Measurements from ENCODE around the gene KCTD13.

Gene KCTD13, protein sequence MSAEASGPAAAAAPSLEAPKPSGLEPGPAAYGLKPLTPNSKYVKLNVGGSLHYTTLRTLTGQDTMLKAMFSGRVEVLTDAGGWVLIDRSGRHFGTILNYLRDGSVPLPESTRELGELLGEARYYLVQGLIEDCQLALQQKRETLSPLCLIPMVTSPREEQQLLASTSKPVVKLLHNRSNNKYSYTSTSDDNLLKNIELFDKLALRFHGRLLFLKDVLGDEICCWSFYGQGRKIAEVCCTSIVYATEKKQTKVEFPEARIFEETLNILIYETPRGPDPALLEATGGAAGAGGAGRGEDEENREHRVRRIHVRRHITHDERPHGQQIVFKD

GRCh38 chr16:29925781-29926710 is at the start of gene KCTD13:
Gene KCTD13, minus strand, starts transcription at chr16:29926226. Its CDS starts 193 bp downstream, at chr16:29926033.
- in situ Hi-C loops (cut with HindIII; ENCODE audit: low sequenced_read_pairs) = no loop called here

DNA sequence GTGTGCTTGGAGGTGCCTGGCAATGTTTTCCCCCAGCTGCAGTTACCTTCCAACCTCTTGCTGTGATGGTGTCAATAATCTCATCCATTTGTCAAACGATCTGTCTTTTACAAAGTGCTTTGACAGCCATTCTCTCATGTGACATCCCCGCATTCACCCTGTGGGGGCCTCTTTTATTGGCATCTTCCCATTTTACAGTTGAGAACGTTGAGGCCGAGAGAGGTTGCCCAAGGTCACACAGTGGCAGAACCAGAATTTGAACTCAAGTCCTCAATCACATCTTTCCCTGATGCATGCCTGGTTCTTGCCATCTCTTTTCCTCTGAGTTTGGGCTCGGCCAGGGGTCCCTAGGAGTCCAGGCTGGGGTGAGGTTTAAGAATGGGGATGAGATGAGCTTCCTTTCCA is 49.1 kb upstream of the KCTD13 start:
- in situ Hi-C loops (cut with HindIII; ENCODE audit: low sequenced_read_pairs) = loop anchor here (10.0 kb wide), 1 partner anchor 170 kb away; the partner anchor contains the start of gene MAZ

DNA sequence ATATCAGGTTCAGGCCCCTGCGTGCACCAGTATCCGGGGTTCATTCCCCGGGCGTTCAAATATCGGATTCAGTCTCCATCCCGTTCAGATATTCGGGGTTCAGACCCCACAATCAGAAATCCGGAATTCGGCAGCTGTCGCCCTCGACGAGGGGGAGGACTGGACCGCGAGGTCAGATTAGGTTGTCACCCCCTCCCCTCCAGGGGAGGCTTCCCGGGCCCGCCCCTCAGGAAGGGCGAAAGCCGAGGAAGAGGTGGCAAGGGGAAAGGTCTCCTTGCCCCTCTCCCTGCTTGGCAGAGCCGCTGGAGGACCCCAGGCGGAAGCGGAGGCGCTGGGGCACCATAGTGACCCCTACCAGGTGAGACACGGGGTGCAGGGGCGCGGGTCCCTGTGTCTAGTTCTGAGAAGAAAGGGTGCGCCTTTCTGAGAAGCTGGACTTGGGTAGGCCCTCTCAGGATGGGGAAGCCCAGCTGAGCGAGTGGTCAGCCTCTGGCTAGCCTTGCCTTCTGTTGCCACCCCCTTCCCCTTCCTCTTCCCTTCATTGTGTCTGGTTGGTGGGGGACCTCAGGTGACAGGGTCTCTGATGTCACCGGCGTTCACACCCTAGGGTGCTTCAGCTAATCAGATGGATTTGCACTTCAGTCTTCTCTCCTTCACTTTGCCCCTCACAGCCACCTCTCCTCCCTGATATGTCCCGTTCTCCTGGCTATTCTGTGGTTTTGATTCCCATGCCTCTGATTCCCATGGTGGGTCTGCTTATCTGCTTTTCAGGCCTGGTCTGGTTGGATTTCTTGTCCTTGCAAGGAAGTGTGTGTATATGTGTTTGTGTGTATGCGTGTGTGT is 48.5 kb upstream of the KCTD13 start:
- in situ Hi-C loops (cut with HindIII; ENCODE audit: low sequenced_read_pairs) = loop anchor here (10.0 kb wide), 1 partner anchor 170 kb away; the partner anchor contains the start of gene MAZ

DNA sequence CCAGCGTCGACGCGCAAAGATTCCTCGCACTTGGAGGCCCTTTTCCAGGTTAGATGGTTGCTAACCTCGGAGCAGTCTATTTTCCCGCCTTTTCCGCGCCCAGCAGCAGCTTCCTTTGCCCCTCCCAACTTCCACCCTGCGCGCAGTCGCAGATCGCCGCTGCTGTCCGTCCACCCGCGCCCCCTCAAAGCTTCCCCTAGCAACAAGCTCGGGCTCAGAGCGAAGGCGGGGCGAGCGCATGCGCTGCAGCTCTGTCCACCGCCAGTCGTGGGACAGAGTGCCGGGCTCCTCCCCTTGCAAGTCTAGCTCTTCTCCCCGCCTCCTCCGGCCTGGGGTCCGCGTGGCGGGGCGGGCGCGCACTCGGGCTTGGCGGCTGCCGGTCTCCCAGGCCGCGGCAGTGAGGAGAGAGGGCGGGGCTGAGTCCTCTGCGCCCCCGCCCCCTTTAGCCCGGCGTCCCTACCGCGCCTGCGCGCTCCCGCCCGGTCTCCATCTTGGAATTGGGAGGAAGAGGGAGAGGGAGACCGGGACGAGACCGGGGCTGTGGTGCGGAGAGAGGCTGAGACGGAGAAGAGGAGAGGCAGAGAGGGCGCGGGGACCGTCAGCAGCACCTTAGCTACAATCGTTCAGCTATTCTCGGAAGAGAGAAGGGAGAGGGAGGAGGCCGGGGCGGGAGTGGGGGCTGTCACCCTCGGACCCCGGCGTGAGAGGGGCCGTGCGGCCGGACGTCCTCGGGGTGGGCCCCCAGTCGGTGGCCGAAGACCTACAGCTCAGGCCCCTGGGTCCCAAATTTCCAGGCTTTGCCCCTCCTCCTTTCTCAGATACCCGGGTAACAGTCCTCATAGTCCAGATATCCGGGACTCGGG is 47.6 kb upstream of the KCTD13 start, which contains the start of gene TAOK2:
TSS of gene TAOK2 (plus strand) at position 485 of the 863 bp plus-strand sequence. CDS start 3,905 bp downstream, outside the sequence.
- in situ Hi-C loops (cut with HindIII; ENCODE audit: low sequenced_read_pairs) = loop anchor here (10.0 kb wide), 1 partner anchor 169 kb away; the partner anchor contains the start of gene MAZ

DNA sequence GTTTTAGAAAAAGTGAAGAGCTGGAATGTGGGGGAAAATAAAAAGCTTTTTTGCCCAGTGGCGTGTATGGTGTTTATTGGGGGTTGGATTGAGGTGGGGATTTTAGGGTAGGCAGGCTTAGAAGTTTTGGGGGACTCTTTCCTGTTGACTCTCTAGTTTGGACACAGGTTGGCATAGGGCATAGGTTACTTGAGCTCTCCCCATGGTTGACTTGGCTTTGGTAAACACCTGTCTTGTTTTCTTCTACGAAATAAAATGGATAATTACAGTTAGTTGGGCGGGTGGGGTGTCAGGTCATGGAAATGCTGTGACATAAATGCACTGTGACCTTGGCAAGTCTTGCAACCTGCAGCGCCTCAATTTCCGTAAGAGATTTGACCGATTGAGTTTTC is 47.0 kb upstream of the KCTD13 start:
- in situ Hi-C loops (cut with HindIII; ENCODE audit: low sequenced_read_pairs) = loop anchor here (10.0 kb wide), 1 partner anchor 168 kb away; the partner anchor contains the start of gene MAZ

- in situ Hi-C loops (cut with HindIII; ENCODE audit: low sequenced_read_pairs) = loop anchor here (10.0 kb wide), 1 partner anchor 168 kb away; the partner anchor contains the start of gene MAZ
These were observed 46.5 kb upstream of the KCTD13 start for GRCh38 chr16:29972500-29972899.

- in situ Hi-C loops (cut with HindIII; ENCODE audit: low sequenced_read_pairs) = loop anchor here (10.0 kb wide), 1 partner anchor 167 kb away; the partner anchor contains the start of gene MAZ
These were observed 45.3 kb upstream of the KCTD13 start for GRCh38 chr16:29971304-29971703.

- in situ Hi-C loops (cut with HindIII; ENCODE audit: low sequenced_read_pairs) = no loop called here
These were observed 42.2 kb upstream of the KCTD13 start for GRCh38 chr16:29968205-29968604.

- in situ Hi-C loops (cut with HindIII; ENCODE audit: low sequenced_read_pairs) = loop anchor here (5.0 kb wide), 1 partner anchor 61 kb away; the partner anchor contains the start of gene ASPHD1
These were observed 37.2 kb upstream of the KCTD13 start for GRCh38 chr16:29963021-29963743.

DNA sequence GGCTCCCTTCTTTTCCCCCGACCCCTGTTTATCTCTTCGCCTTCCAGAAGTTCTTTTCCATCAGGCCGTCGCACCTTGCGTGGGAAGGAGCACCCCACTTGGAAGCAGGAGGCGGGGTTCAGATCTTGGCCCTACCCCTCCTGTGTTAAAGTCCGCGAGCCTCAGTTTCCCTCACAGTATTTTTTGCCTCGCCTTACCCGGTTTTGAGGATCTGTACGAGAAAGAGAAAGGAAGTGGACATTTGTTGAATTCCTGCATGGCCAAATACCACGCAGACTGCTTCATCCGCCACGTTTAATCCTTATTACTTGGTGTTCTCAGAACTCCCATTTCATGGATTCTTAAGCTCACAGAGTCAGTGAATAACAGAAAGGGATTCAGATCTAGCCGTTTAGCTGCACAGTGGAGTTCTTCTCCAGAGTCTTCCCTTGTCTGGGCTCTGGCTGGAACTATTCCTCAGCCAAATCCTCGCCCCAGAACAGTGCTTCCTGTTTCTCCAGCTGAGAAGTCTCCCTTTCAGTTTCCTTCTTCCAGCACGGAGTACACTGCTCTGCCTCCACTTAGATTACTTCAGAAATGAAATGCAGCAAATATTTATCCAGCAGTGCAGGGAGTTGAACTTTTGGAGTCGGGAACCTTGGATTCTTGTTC is 36.4 kb upstream of the KCTD13 start:
- in situ Hi-C loops (cut with HindIII; ENCODE audit: low sequenced_read_pairs) = loop anchor here (5.0 kb wide), 1 partner anchor 60 kb away; the partner anchor contains the start of gene ASPHD1

GRCh38 chr16:29961479-29962343 is 35.7 kb upstream of the KCTD13 start, which contains the start of gene TMEM219:
Gene TMEM219, plus strand, starts transcription at chr16:29962079. Its CDS starts 1,065 bp downstream, at chr16:29963144.
- in situ Hi-C loops (cut with HindIII; ENCODE audit: low sequenced_read_pairs) = loop anchor here (5.0 kb wide), 1 partner anchor 59 kb away; the partner anchor contains the start of gene ASPHD1

DNA sequence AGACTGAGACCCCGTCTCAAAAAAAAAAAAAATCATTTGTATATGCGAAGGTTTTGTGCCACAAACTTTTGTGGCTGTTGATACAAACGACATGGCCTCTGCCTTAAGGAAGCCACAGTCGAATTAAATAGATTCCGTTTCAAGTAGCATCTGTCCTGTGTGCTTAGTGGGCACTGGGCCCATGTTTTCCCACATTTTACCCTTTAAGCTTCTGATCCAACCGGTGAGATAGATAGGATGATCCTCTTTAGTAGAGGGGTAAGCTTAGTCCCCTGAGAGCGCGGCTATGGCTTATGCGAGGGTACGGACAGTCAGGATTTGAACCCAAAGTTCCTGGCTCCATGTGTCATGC is 35.1 kb upstream of the KCTD13 start:
- in situ Hi-C loops (cut with HindIII; ENCODE audit: low sequenced_read_pairs) = loop anchor here (5.0 kb wide), 1 partner anchor 59 kb away; the partner anchor contains the start of gene ASPHD1

GRCh38 chr16:29959821-29960220 is 33.8 kb upstream of the KCTD13 start:
- in situ Hi-C loops (cut with HindIII; ENCODE audit: low sequenced_read_pairs) = loop anchor here (5.0 kb wide), 1 partner anchor 58 kb away; the partner anchor contains the start of gene ASPHD1

DNA sequence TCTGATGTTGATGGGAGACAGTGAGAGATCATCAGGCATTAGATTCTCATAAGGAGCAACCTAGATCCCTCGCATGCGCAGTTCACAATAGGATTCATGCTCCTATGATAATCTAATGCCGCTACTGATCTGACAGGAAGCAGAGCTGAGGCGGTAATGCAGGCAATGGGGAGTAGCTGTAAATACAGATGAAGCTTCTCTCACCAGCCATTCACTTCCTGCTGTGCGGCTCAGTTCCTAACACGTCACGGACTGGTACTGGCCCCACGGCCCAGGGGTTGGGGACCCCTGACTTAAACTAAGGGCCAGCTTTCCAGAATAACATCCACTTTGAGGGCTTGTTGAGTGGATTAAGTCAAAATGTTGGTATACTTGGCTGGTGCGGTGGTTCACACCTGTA is 33.3 kb upstream of the KCTD13 start:
- in situ Hi-C loops (cut with HindIII; ENCODE audit: low sequenced_read_pairs) = no loop called here

DNA sequence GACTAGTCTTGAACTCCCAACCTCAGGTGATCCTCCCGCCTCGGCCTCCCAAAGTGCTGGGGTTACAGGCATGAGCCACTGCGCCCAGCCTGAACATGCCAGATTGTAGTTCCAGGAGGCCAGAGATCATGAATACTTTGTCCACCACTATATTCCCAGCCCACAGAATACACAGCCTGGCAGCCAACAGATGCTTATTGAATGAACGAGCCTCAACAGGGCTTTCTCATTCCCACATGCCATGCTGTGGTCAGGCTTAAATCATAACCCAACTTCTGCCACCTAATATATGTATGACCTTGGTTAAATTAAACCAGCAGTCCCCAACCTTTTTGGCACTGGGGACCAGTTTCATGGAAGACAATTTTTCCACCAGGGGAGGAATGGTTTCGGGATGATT is 32.7 kb upstream of the KCTD13 start:
- in situ Hi-C loops (cut with HindIII; ENCODE audit: low sequenced_read_pairs) = no loop called here

GRCh38 chr16:29951625-29952365 is 25.8 kb upstream of the KCTD13 start:
- in situ Hi-C loops (cut with HindIII; ENCODE audit: low sequenced_read_pairs) = no loop called here

Measured in endothelial cell of hepatic sinusoid (primary cell).